ENCODE results near the gene PRR9. TPM values are rescaled to one million over a fixed set of nuclear protein-coding genes. Genes with fewer than 3 reads are reported as not detected.

The PRR9 gene
- total and polyA plus RNA-seq, 8 donors = not detected

DNA sequence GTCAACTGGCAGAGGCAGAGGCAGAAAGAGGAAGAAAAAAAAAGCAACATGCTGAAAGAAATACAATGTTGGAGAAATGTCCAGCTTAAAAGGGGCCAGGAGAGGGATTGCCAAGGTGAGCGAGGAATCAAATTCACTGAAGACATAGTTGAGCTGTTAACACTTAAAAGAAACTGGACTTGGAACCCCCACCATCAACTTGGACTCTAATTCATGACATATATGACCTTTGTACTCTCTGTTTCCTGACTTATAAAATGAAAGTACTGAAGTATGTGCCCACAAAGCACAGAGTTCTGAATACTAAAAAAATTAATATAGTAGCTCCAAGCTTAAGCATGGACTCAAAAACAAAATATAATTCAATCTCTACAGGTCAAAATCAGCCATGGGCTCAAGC, 16.1 kb downstream of the PRR9 start:
- intact Hi-C loops (cut with DNase I) = no loop called here
- no peak for ATAC-seq

DNA sequence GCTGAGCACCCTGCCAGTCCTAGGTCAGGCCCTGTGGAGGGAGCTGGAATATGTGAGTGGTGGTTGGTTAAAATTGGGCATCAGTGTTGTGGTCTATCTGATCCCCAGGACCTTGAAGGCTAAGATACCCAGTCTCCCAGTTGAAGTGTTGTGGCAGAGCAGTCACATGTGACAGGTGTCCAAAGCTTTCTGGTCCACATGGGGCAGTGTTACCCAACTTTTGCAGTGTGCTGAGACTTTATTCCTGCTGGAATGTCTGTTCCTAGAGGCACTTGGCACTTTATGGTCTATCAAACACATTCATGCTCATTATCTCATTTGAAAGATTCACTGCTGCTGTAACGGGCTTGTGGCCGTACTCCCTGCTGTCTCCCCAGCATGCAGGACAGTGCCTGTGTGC, 21.1 kb downstream of the PRR9 start:
- intact Hi-C loops (cut with DNase I) = no loop called here
- no peaks in the 10 kb centered on the region for H3K9me3 ChIP-seq
- no peaks in the 10 kb centered on the region for H3K36me3 ChIP-seq
- TF ChIP-seq, protein P1, sequence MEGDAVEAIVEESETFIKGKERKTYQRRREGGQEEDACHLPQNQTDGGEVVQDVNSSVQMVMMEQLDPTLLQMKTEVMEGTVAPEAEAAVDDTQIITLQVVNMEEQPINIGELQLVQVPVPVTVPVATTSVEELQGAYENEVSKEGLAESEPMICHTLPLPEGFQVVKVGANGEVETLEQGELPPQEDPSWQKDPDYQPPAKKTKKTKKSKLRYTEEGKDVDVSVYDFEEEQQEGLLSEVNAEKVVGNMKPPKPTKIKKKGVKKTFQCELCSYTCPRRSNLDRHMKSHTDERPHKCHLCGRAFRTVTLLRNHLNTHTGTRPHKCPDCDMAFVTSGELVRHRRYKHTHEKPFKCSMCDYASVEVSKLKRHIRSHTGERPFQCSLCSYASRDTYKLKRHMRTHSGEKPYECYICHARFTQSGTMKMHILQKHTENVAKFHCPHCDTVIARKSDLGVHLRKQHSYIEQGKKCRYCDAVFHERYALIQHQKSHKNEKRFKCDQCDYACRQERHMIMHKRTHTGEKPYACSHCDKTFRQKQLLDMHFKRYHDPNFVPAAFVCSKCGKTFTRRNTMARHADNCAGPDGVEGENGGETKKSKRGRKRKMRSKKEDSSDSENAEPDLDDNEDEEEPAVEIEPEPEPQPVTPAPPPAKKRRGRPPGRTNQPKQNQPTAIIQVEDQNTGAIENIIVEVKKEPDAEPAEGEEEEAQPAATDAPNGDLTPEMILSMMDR (IDR thresholded peaks at IDR 0.05) = no peak
- H3K4me3 ChIP-seq = no peak overlapping the region
- ATAC-seq (no peak), FAIRE-seq (no peak), DNase-seq (no peak)
- no peaks in the 10 kb centered on the region for H3K27me3 ChIP-seq
- WGBS, 2 donors = 52 to 61% methylated on average over 2 of the region's 2 CpGs
- no peak overlapping the region for H3K27ac ChIP-seq
- H3K4me1 ChIP-seq = no peaks in the 10 kb centered on the region

More for the DNA sequence above, 16.1 kb downstream of the PRR9 start:
- H3K4me3 ChIP-seq = no peak overlapping the region
- DNase-seq (no peak), FAIRE-seq (no peak)
- H3K27me3 ChIP-seq = no peaks in the 10 kb centered on the region
- TF ChIP-seq, protein P1 (IDR thresholded peaks at IDR 0.05) = no peak
- H3K4me1 ChIP-seq = no peaks in the 10 kb centered on the region
- no peak overlapping the region for H3K27ac ChIP-seq
- 85% methylated on average over 1 of the region's 1 CpG for WGBS, 2 donors
- H3K9me3 ChIP-seq = no peaks in the 10 kb centered on the region
- no peaks in the 10 kb centered on the region for H3K36me3 ChIP-seq

DNA sequence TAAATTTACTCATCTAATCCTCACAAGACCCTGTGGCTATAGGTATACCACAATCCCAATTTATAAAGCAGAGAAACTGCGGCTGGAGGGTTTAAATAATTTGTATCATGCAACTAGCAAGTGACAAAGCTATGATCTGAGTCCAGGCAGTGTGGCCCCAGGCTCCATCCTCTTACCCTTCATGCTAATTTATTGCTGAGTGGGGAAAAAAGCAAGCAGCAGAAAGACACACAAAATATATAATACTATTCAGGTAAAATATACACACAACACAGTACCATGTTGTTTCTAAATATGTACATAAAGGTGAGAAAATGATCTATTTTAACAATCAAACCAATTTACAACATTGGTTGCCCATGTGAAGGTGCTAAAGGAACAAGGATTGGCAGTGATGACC, 24.8 kb downstream of the PRR9 start:
- intact Hi-C loops (cut with DNase I) = no loop called here
- Histone ChIP-seq H3K9me3 (no peaks in the 10 kb centered on the region), H3K4me1 (no peaks in the 10 kb centered on the region), H3K27me3 (no peaks in the 10 kb centered on the region), H3K27ac (no peak overlapping the region), H3K4me3 (no peak overlapping the region), H3K36me3 (no peaks in the 10 kb centered on the region)
- WGBS, 2 donors = 68 to 76% methylated on average over 1 of the region's 1 CpG
- TF ChIP-seq, protein P1 (IDR thresholded peaks at IDR 0.05) = no peak
- ATAC-seq (no peak), FAIRE-seq (no peak), DNase-seq (no peak)

DNA sequence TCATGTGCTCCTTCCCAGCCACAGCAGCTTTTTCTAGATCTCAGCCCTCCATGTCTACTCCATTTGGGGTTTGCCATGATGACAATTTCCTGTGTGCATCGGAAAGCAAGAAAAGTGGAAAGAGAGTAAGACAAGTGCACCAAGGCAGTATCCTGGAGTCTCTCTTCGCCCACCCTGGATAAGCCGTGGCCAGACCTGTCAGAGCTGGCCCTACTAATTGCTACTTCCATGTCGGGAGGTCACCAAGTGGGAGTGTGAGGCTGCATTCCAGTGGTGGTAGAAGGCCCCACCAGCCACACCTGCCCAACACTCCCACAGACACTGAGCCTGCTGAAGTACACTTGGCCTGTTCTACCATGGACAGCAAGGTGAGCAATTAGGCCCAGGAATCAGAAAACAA, 28.1 kb downstream of the PRR9 start:
- FAIRE-seq (no peak), DNase-seq (no peak), ATAC-seq (no peak)
- Histone ChIP-seq H3K4me3 (no peak overlapping the region), H3K27ac (no peak overlapping the region), H3K36me3 (no peaks in the 10 kb centered on the region), H3K27me3 (no peaks in the 10 kb centered on the region), H3K9me3 (no peaks in the 10 kb centered on the region), H3K4me1 (no peaks in the 10 kb centered on the region)
- TF ChIP-seq, protein P1 (IDR thresholded peaks at IDR 0.05) = no peak
- WGBS, 2 donors = 73 to 79% methylated on average over 4 of the region's 4 CpGs
- intact Hi-C loops (cut with DNase I) = no loop called here

DNA sequence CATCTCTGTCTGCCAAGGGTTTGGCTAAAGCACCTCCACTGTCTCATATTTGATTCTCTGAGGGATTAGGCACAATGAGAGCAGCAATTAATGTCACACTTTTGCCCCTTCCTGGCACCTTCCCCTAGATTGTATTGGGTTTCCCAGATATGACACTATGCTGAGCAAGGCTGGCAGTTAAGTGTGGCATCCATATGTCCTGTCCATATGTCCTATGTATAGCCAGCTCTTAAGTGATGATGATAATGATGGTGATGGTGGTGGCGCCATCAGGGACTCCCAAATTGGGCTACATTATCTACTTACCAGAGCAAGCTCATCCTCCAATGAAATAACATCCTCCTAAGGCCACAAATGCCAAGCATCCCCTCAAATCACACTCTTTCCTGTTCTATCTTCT, 28.6 kb downstream of the PRR9 start:
- no peaks in the 10 kb centered on the region for H3K9me3 ChIP-seq
- intact Hi-C loops (cut with DNase I) = no loop called here
- H3K4me1 ChIP-seq = no peaks in the 10 kb centered on the region
- no peaks in the 10 kb centered on the region for H3K36me3 ChIP-seq
- H3K4me3 ChIP-seq = no peak overlapping the region
- no peaks in the 10 kb centered on the region for H3K27me3 ChIP-seq
- TF ChIP-seq, protein P1 (IDR thresholded peaks at IDR 0.05) = no peak
- ATAC-seq = no peak
- DNase-seq = no peak
- 74 to 80% methylated on average over 1 of the region's 1 CpG for WGBS, 2 donors
- FAIRE-seq = no peak
- no peak overlapping the region for H3K27ac ChIP-seq

Data from pancreas (tissue), 10 donors.